Measurements from ENCODE around the gene MAP4K4. TPM values are rescaled to one million over a fixed set of nuclear protein-coding genes. Genes with fewer than 3 reads are reported as not detected.
A peak's percentile ranks its signal among the peaks of the same experiment; 100 is the strongest.

Gene MAP4K4
- total and polyA plus RNA-seq, 2 of the 13 experiments (the other 11 are each of a cell fraction or from before 2014, with no cell fraction given): 105 to 264 TPM

DNA sequence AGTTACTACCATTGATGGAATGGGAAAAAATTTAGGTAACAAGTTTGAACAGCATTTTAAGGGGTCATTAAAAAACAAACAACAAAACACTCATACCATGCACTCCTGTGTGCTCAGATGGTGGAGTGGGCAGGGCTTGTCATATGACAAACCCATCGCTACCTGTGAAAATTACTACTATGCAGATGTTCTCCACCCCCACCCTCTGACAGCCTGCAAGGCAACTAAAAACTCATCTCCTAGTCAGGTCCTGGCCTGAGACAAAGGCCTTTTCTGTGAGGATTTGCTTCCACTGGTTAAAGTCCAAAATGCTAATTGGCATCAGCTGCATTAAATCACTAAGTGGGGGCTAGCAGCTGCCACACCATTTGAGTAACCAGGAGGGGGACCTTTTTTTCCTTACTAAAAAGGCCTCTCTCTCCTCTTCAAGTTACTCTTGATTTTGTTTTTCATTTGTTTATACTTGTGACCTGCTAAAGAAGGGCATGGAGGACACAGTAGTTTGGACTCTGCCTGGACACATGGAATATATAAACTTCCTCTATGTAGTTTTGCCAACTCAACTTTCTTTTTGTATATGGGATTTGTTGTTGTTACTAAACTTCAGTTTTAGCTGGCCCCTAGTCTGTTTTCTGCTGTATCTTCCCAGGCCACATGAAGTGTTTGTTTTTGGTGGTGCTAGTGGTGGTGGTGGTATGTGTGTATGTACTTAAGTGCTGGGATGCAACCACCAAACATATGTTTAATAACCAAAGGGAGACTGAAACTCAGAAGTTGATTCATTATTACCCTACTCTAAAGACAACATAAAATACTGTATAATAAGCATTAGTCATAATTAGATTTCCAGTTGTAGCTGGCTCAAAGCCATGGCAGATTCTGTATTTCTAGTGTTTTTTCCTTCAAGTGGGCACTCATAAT, 121.3 kb downstream of the MAP4K4 start (continued):
- TF ChIP-seq, protein P1, sequence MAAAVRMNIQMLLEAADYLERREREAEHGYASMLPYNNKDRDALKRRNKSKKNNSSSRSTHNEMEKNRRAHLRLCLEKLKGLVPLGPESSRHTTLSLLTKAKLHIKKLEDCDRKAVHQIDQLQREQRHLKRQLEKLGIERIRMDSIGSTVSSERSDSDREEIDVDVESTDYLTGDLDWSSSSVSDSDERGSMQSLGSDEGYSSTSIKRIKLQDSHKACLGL (CRISPR knock-in tag; IDR thresholded peaks at IDR 0.05): no peak
- TF ChIP-seq FLYWCH1 (CRISPR knock-in tag; IDR thresholded peaks at IDR 0.05) (no peak), SMARCE1 (IDR thresholded peaks at IDR 0.05; ENCODE audit: borderline replicate concordance) (no peak), MTA3 (CRISPR knock-in tag; IDR thresholded peaks at IDR 0.05) (no peak), ZNF772 (CRISPR knock-in tag; IDR thresholded peaks at IDR 0.05) (peak; percentile 59; the same call in 1 of the 2 replicates), IKZF4 (CRISPR knock-in tag; IDR thresholded peaks at IDR 0.05; ENCODE audit: borderline replicate concordance, low read depth, not compliant biosample characterization) (no peak), HMG20A (CRISPR knock-in tag; IDR thresholded peaks at IDR 0.05; ENCODE audit: borderline replicate concordance) (0 out of 2 replicates have a peak, but pooled peaks have one; percentile 35), RNF2 (conservative IDR thresholded peaks at IDR 0.05; ENCODE audit: low read depth) (no peak), NBN (conservative IDR thresholded peaks at IDR 0.05) (no peak), ZMAT3 (CRISPR knock-in tag; conservative IDR thresholded peaks at IDR 0.05) (no peak), ZNF589 (CRISPR knock-in tag; conservative IDR thresholded peaks at IDR 0.05) (no peak), ZBTB21 (CRISPR knock-in tag; IDR thresholded peaks at IDR 0.05) (no peak), ZNF746 (CRISPR knock-in tag; IDR thresholded peaks at IDR 0.05) (no peak), TRIM24 (CRISPR knock-in tag; IDR thresholded peaks at IDR 0.05) (no peak)
- TF ChIP-seq, protein P2, sequence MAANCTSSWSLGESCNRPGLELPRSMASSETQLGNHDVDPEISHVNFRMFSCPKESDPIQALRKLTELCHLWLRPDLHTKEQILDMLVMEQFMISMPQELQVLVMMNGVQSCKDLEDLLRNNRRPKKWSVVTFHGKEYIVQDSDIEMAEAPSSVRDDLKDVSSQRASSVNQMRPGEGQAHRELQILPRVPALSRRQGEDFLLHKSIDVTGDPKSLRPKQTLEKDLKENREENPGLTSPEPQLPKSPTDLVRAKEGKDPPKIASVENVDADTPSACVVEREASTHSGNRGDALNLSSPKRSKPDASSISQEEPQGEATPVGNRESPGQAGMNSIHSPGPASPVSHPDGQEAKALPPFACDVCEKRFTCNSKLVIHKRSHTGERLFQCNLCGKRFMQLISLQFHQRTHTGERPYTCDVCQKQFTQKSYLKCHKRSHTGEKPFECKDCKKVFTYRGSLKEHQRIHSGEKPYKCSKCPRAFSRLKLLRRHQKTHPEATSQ (CRISPR knock-in tag; IDR thresholded peaks at IDR 0.05; ENCODE audit: borderline replicate concordance): no peak
- TF ChIP-seq, protein P3, sequence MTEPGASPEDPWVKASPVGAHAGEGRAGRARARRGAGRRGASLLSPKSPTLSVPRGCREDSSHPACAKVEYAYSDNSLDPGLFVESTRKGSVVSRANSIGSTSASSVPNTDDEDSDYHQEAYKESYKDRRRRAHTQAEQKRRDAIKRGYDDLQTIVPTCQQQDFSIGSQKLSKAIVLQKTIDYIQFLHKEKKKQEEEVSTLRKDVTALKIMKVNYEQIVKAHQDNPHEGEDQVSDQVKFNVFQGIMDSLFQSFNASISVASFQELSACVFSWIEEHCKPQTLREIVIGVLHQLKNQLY (CRISPR knock-in tag; IDR thresholded peaks at IDR 0.05): no peak
- TF ChIP-seq, protein P4, sequence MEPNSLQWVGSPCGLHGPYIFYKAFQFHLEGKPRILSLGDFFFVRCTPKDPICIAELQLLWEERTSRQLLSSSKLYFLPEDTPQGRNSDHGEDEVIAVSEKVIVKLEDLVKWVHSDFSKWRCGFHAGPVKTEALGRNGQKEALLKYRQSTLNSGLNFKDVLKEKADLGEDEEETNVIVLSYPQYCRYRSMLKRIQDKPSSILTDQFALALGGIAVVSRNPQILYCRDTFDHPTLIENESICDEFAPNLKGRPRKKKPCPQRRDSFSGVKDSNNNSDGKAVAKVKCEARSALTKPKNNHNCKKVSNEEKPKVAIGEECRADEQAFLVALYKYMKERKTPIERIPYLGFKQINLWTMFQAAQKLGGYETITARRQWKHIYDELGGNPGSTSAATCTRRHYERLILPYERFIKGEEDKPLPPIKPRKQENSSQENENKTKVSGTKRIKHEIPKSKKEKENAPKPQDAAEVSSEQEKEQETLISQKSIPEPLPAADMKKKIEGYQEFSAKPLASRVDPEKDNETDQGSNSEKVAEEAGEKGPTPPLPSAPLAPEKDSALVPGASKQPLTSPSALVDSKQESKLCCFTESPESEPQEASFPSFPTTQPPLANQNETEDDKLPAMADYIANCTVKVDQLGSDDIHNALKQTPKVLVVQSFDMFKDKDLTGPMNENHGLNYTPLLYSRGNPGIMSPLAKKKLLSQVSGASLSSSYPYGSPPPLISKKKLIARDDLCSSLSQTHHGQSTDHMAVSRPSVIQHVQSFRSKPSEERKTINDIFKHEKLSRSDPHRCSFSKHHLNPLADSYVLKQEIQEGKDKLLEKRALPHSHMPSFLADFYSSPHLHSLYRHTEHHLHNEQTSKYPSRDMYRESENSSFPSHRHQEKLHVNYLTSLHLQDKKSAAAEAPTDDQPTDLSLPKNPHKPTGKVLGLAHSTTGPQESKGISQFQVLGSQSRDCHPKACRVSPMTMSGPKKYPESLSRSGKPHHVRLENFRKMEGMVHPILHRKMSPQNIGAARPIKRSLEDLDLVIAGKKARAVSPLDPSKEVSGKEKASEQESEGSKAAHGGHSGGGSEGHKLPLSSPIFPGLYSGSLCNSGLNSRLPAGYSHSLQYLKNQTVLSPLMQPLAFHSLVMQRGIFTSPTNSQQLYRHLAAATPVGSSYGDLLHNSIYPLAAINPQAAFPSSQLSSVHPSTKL (CRISPR knock-in tag; IDR thresholded peaks at IDR 0.05): peak; percentile 78
- TF ChIP-seq, protein P5, sequence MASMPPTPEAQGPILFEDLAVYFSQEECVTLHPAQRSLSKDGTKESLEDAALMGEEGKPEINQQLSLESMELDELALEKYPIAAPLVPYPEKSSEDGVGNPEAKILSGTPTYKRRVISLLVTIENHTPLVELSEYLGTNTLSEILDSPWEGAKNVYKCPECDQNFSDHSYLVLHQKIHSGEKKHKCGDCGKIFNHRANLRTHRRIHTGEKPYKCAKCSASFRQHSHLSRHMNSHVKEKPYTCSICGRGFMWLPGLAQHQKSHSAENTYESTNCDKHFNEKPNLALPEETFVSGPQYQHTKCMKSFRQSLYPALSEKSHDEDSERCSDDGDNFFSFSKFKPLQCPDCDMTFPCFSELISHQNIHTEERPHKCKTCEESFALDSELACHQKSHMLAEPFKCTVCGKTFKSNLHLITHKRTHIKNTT (CRISPR knock-in tag; IDR thresholded peaks at IDR 0.05): no peak
- TF ChIP-seq, protein P6, sequence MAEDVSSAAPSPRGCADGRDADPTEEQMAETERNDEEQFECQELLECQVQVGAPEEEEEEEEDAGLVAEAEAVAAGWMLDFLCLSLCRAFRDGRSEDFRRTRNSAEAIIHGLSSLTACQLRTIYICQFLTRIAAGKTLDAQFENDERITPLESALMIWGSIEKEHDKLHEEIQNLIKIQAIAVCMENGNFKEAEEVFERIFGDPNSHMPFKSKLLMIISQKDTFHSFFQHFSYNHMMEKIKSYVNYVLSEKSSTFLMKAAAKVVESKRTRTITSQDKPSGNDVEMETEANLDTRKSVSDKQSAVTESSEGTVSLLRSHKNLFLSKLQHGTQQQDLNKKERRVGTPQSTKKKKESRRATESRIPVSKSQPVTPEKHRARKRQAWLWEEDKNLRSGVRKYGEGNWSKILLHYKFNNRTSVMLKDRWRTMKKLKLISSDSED (CRISPR knock-in tag; IDR thresholded peaks at IDR 0.05): no peak
